DMS153 treated with DMSO at 0.1 percent for 48 hours (cell line): Measurements from ENCODE around the gene REEP2.
"Not testable (repeated sequence)": the region's sequence is repeated elsewhere in the genome, so short reads cannot be mapped to it uniquely, and the experiment has no call there.

Source experiments
- DNase-seq: peaks from one replicate; lab custom pipeline; 2025; ENCODE audit not compliant: unreplicated experiment; lab: John Stamatoyannopoulos, UW

REEP2 gene, protein sequence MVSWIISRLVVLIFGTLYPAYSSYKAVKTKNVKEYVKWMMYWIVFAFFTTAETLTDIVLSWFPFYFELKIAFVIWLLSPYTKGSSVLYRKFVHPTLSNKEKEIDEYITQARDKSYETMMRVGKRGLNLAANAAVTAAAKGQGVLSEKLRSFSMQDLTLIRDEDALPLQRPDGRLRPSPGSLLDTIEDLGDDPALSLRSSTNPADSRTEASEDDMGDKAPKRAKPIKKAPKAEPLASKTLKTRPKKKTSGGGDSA

DNA sequence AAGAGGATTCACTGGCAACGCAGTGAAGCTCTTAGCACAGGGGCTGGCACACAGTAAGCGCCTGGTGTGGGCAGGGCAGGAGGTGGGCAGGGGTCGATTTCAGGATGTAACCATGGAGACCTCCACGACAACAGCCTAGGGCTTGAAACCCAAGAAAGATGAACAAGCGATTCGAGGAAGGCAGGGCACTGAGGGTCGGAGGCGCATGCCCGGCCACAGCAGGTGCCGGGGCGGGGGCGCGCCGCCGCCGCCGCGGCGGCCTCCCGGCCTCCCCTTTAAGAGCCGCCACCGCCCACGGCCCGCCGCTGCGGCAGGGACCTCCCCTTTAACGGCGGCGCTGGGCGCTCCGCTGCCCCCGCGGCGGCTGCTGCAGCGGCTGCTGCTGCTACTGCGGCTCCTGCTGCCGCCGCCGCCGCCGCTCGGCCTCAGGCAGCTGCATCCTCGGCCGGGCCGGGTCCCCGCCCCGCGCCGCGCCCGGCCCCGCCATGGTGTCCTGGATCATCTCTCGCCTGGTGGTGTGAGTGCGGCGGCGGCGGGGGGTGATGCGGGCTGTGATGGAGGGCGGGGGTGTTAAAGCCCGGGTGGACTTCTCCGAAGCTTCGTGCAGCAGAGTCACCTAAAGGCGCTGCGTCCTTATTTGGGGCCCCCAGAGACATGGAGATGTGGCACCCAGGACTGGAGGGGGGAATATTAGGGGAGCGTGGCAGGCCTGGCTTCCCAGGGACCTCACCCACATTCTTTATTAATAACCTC, at the start of gene REEP2:
Gene REEP2 (plus strand): TSS at position 334 of the 753 bp plus-strand sequence. CDS start 152 bp downstream, at position 486.
- no peak for DNase-seq

DNA sequence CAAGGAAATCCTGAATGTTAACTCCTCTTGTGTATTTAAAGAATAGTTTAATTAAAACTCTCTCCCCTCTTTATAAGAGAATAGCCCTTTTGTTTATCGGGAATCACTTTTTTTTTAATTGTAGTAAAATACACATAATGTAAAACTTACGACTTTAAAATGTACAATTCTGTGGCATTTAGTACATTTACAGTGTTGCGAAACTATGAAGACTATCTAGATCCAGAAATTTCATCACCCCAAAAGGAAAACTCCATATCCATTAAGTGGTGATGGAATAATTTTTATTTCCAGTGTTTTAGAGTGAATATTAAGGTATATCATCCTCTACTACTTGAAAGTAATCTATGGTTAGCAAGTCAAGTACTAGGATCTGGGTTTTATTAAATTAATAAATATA, 49.5 kb upstream of the REEP2 start:
- DNase-seq, result no peak

GRCh38 chr5:138389911-138390310, 48.9 kb upstream of the REEP2 start:
- DNase-seq, result not testable (repeated sequence)

- no peak for DNase-seq
Observed at GRCh38 chr5:138391859-138392386, 46.9 kb upstream of the REEP2 start.

- no peak for DNase-seq
Observed at GRCh38 chr5:138402640-138403039, 36.2 kb upstream of the REEP2 start.

- no peak for DNase-seq
Observed at GRCh38 chr5:138408023-138408422, 30.8 kb upstream of the REEP2 start.

GRCh38 chr5:138410996-138411640, 27.7 kb upstream of the REEP2 start:
- not testable (repeated sequence) for DNase-seq

DNA sequence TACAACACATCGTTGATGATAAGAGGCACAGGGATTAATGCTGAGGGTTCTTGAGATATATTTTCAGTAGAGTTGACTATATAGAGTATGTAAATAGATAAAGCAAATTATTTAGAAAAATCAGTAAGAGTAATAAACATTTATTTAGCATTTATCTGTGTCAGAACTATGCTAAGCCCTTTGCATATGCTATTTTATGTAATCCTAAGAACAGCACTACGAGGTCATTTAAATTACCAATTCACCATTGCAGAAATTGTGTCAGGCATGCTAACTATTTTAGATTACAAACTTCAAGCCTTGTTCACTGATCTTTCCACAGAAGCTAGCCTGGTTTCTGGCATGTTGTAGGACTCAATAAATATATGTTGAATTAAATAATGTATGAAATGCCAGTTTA, 20.4 kb upstream of the REEP2 start:
- no peak for DNase-seq

DNA sequence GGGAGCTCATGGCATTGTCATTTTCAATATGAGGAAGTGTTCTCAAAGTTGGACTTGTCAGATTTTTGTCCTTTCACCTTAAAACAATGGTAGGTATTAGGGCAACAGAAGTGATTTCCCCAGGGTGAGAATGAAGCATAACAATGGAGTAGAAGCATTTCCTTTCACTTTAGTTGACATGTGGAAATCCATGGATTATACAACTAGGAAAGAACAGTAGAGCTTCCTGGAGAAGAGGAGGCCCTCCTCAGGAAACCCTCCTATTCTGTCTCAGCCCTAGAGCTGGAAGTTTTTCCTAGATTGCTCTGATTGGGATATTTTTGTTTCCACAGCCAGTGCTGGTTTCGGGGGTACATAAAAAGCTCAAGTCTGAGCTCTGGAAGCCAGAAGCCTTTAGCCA, 13.8 kb upstream of the REEP2 start:
- DNase-seq, result no peak

DNA sequence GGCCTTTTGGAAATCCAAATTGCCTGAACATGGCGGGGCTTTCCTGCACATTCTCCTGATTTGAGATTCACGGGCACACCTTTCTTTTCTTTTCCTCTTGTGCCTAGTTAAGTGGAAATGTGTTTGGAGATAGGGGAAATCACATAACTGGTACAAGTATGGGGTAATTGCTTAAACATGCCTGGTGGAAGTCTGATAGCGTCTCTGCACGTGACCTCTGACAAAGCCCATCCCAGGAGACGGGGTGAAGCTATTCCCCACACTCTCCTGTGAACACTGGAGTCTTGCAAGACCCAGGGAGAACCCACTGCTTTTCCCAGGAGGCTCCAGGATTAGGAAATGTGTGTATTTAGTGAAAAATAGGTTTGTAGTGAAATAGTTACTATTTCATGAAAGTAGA, 2.9 kb upstream of the REEP2 start:
- no peak for DNase-seq

DNA sequence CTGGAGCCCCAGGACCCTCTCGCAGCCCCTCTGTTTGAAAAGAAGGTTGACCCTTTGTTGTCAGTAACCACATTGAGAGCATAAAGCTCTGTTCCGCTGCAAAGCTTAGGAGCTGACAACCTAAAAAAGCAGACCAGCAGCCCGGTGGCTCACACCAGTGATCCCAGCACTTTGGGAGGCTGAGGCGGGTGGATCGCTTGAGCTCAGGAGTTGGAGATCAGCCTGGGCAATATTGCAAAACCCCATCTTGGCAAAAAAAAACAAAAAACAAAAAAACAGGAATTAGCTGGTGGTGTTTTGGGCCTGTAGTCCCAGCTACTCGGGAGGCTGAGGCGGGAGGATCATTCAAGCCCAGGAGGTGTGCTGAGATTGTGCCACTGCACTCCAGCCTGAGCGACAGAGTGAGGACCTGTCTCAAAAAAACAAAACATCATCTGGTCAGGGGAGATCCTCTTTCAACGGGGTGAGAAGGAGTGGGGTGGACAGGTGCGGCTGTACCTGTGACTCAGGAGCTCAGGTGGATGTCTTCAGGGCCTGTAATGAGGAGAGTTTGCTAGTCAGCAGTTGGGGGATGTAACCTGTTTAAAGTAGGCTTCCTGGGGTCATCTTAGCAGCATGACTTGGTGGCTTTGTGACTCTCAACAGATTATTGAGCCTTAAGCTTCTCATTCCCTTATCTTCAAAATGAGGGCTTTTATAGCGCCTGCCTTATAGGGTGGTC, 694 bp upstream of the REEP2 start:
- no peak for DNase-seq

GRCh38 chr5:138439477-138440158, 761 bp downstream of the REEP2 start:
- no peak for DNase-seq

GRCh38 chr5:138440159-138441073, 1.6 kb downstream of the REEP2 start:
- DNase-seq, result no peak

GRCh38 chr5:138441221-138441620, 2.4 kb downstream of the REEP2 start:
- no peak for DNase-seq

GRCh38 chr5:138444078-138444773, 5.4 kb downstream of the REEP2 start:
- DNase-seq, result no peak

- no peak for DNase-seq
Observed at GRCh38 chr5:138444774-138445546, 6.1 kb downstream of the REEP2 start.

- DNase-seq, result no peak
Observed at GRCh38 chr5:138445547-138446271, 6.9 kb downstream of the REEP2 start.

GRCh38 chr5:138448070-138448469, 9.2 kb downstream of the REEP2 start:
- DNase-seq, result no peak
